Fibroblast of mammary gland (primary cell): Measurements from ENCODE around the gene PVALEF.

Experiments
- DNase-seq: peaks from one replicate; pipeline ENCODE4 v3.0.0-alpha.2; 2010; ENCODE audit warnings: low read depth
- H3K4me3 ChIP-seq: 2 replicates; pipeline ENCODE4 v1.5.1; 2011; ENCODE audit warnings: low read depth, mild to moderate bottlenecking, low read length, moderate library complexity; ENCODE audit not compliant: control insufficient read depth
- CTCF ChIP-seq: conservative IDR thresholded peaks from 2 replicates; pipeline ENCODE4 v1.5.1; 2011; ENCODE audit warnings: low read depth, low read length, inconsistent platforms; ENCODE audit not compliant: control insufficient read depth, insufficient read depth

The PVALEF gene

GRCh38 chr17:81212365-81212764, 47.1 kb downstream of the PVALEF start:
- DNase-seq, result no peak
- no peak overlapping the region for H3K4me3 ChIP-seq
- no peak for TF ChIP-seq CTCF

GRCh38 chr17:81213978-81214377, 48.7 kb downstream of the PVALEF start:
- TF ChIP-seq CTCF, result no peak
- no peak overlapping the region for H3K4me3 ChIP-seq
- DNase-seq, result no peak

DNA sequence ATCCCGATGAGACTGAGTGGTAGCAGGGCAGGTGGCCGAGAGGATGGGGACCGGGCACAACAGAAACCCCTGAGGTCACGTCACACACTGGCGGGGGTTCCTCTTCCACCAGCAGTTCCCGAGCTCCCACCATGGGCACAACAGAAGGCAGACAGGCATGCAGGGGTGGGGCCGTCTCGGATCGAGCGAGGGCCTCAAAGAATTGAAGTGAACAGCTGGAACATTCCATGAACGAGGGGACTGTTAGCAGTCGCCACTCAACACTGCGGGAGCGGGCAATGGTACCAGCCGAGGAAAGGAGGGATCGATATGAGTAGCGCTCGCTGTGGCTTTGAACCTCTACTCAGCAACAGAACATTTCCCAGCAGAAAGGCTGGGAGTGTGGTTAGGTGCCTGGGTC, 52.2 kb downstream of the PVALEF start:
- TF ChIP-seq CTCF, result no peak
- DNase-seq, result no peak
- H3K4me3 ChIP-seq, result no peak overlapping the region

- no peak overlapping the region for H3K4me3 ChIP-seq
- TF ChIP-seq CTCF, result no peak
- no peak for DNase-seq
These were observed 53.2 kb downstream of the PVALEF start for GRCh38 chr17:81218459-81218858.

DNA sequence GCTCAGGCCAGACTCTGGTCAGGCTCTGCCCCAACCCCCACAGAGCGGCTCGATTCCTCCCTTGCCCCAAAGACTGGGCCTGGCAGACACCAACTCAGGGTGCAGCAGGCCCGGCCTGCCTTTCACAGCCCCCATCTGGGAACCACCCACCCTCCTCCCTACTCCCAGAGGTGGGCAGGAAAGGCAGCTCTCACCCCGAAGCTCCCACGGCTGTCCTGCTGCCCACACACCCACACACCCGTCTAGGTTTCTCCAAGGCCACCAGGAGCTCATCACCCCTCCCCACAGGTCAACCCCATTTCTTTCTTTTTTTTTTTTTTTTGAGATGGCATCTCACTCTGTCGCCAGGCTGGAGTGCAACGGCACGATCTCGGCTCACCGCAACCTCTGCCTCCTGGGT, 53.7 kb downstream of the PVALEF start:
- no peak for DNase-seq
- TF ChIP-seq CTCF, result no peak
- no peak overlapping the region for H3K4me3 ChIP-seq

GRCh38 chr17:81219476-81220180, 54.3 kb downstream of the PVALEF start:
- DNase-seq, result no peak
- no peak for TF ChIP-seq CTCF
- H3K4me3 ChIP-seq, result no peak overlapping the region
